HepG2 (cell line): ENCODE data around the gene SLC5A6. TPM values are rescaled to one million over a fixed set of nuclear protein-coding genes. Genes with fewer than 3 reads are reported as not detected.
A peak's percentile ranks its signal among the peaks of the same experiment; 100 is the strongest.

Source experiments
- EHMT2 ChIP-seq: fragments of 200-600 bp; sonication (generic); IDR thresholded peaks from 2 replicates; pipeline ENCODE4 v1.7.0; 2017; ENCODE audit warnings: antibody characterized with exemption, low read depth, low read length, borderline replicate concordance
- GFI1 ChIP-seq: sonication (generic); formaldehyde crosslinking; IDR thresholded peaks from 2 replicates; pipeline ENCODE4 v1.5.0; 2020; ENCODE audit warnings: missing genetic modification reagents, mild to moderate bottlenecking, borderline replicate concordance
- HCFC1 ChIP-seq: fragments of 150-350 bp; IDR thresholded peaks from 2 replicates; pipeline ENCODE4 v1.6.1; 2014; ENCODE audit warnings: low read depth, low read length
- MEIS2 ChIP-seq: sonication (generic); formaldehyde crosslinking; IDR thresholded peaks from 2 replicates; pipeline ENCODE4 v1.9.0; 2021; ENCODE audit warnings: mild to moderate bottlenecking, missing genetic modification reagents
- MXI1 ChIP-seq: IDR thresholded peaks from 3 replicates; pipeline ENCODE4 v1.6.1; 2012; ENCODE audit warnings: low read depth, low read length, inconsistent platforms, borderline replicate concordance
- NCOA1 ChIP-seq: sonication (generic); formaldehyde crosslinking; IDR thresholded peaks from 2 replicates; pipeline ENCODE4 v1.9.0; 2021; ENCODE audit warnings: missing genetic modification reagents
- NFKB2 ChIP-seq: sonication (generic); formaldehyde crosslinking; IDR thresholded peaks from 2 replicates; pipeline ENCODE4 v1.4.0; 2020; ENCODE audit warnings: missing genetic modification reagents, borderline replicate concordance
- NFYC ChIP-seq: IDR thresholded peaks from 2 replicates; pipeline ENCODE4 v1.6.1; 2016; ENCODE audit warnings: missing genetic modification reagents, missing compliant biosample characterization
- RFX3 ChIP-seq: IDR thresholded peaks from 2 replicates; pipeline ENCODE4 v1.6.1; 2016; ENCODE audit warnings: missing biosample characterization, missing genetic modification reagents
- SIX4 ChIP-seq: sonication (generic); formaldehyde crosslinking; IDR thresholded peaks from 2 replicates; pipeline ENCODE4 v1.4.0; 2020; ENCODE audit warnings: missing genetic modification reagents
- ZEB1 ChIP-seq: IDR thresholded peaks from 2 replicates; pipeline ENCODE4 v1.6.1; 2012; ENCODE audit warnings: mild to moderate bottlenecking, low read depth, inconsistent platforms; ENCODE audit not compliant: insufficient replicate concordance
- ZNF224 ChIP-seq: sonication (generic); formaldehyde crosslinking; IDR thresholded peaks from 2 replicates; pipeline ENCODE4 v1.5.0; 2020; ENCODE audit warnings: mild to moderate bottlenecking, missing genetic modification reagents
- ZNF234 ChIP-seq: sonication (generic); formaldehyde crosslinking; conservative IDR thresholded peaks from 2 replicates; pipeline ENCODE4 v1.5.1; 2020; ENCODE audit warnings: mild to moderate bottlenecking, missing genetic modification reagents
- ZNF430 ChIP-seq: sonication (generic); formaldehyde crosslinking; IDR thresholded peaks from 2 replicates; pipeline ENCODE4 v1.9.0; 2021; ENCODE audit warnings: mild to moderate bottlenecking, missing genetic modification reagents
- ZNF577 ChIP-seq: sonication (generic); formaldehyde crosslinking; IDR thresholded peaks from 2 replicates; pipeline ENCODE4 v1.4.0; 2020; ENCODE audit warnings: mild to moderate bottlenecking, low read depth, missing genetic modification reagents, borderline replicate concordance
- ZNF713 ChIP-seq: sonication (generic); formaldehyde crosslinking; IDR thresholded peaks from 2 replicates; pipeline ENCODE4 v1.4.0; 2020; ENCODE audit warnings: mild to moderate bottlenecking, missing genetic modification reagents
- ZNF781 ChIP-seq: sonication (generic); formaldehyde crosslinking; IDR thresholded peaks from 2 replicates; pipeline ENCODE4 v1.5.1; 2020; ENCODE audit warnings: borderline replicate concordance, mild to moderate bottlenecking, missing genetic modification reagents; ENCODE audit errors: not compliant biosample characterization
- polyA plus RNA-seq, 8 experiments: library from polyadenylated mRNA; depleted of rRNA in 3 of 8; stranded (reverse) in 7 of 8; unstranded in 1 of 8; fragments of >200 nt; fragmentation: Illumina TruSeq in 4 of 8; extraction: Trizol in 4 of 8; gene quantifications; 2 replicates each; pipeline versions ENCODE4 v1.2.1 to v1.2.3, GENCODE V29; 2011 to 2016; ENCODE audit warnings: low read depth in 4 of 8, missing spikeins in 1 of 8, mixed read lengths in 1 of 8; ENCODE audit not compliant: insufficient read depth in 1 of 8
- total RNA-seq, 5 experiments: library from RNA; depleted of rRNA; stranded (reverse); fragments of >200 nt; fragmentation: Illumina TruSeq; extraction: Trizol; gene quantifications; 2 replicates each; pipeline ENCODE4 v1.2.3, GENCODE V29; 2016; ENCODE audit warnings: low read depth in 1 of 5
- TF ChIP-seq, protein P1 (sequence below): sonication (generic); formaldehyde crosslinking; IDR thresholded peaks from 2 replicates; pipeline ENCODE4 v1.8.1; 2023; ENCODE audit warnings: missing genetic modification reagents, inconsistent platforms, borderline replicate concordance
- TF ChIP-seq, protein P2 (sequence below): sonication (generic); formaldehyde crosslinking; IDR thresholded peaks from 2 replicates; pipeline ENCODE4 v1.4.0; 2020; ENCODE audit warnings: missing genetic modification reagents
- TF ChIP-seq, protein P3 (sequence below): fragments of 450-650 bp; IDR thresholded peaks from 2 replicates; pipeline ENCODE4 v1.6.1; 2017
- TF ChIP-seq, protein P4 (sequence below): sonication (generic); formaldehyde crosslinking; IDR thresholded peaks from 2 replicates; pipeline ENCODE4 v1.4.0; 2020; ENCODE audit warnings: missing genetic modification reagents
- TF ChIP-seq, protein P5 (sequence below): IDR thresholded peaks from 2 replicates; pipeline ENCODE4 v1.6.1; 2016; ENCODE audit warnings: missing genetic modification reagents, missing compliant biosample characterization
- TF ChIP-seq, protein P6 (sequence below): sonication (generic); formaldehyde crosslinking; IDR thresholded peaks from 2 replicates; pipeline ENCODE4 v1.5.1; 2020; ENCODE audit warnings: missing genetic modification reagents, mild to moderate bottlenecking, borderline replicate concordance

Gene SLC5A6
- total and polyA plus RNA-seq, 2 of the 13 experiments (the other 11 are each of a cell fraction or from before 2014, with no cell fraction given): 135 to 417 TPM

DNA sequence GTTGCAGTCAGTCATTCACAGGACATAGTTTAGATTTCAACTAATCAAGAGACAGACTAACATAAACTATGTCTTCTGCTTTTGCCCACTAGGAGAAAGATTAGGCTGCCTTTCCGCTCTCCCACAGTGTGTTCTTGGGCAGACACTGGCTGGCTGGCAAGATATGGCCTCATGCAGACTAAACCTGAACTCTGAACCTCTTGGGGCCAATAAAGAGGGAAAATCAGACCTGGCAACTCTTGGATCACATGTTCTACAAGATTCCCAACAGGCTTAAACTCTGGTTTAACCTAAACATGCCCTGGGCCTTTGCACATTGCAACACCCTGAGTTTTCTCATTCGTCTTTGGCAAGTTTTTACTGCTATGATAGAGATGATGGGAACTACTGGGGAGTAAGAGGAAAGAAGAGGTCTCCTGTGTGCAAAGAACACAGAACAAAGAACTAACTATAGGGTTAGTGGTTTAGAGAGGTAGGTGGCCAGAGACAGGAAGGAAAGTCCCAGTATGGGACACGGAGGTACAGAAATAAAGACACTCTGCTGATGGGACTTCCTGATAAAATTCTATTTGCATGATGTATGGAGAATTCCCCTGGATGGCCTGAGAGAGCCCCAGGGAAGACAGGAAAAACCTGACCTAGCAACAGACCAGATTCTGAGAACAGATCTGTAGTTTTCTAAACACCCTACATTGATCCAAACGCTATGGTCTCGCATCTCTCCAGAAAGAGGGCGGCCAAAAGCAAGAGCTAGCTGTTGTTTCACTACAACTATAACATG, 2.3 kb downstream of the SLC5A6 start (continued):
- no peak for TF ChIP-seq HCFC1
- TF ChIP-seq, protein P1, sequence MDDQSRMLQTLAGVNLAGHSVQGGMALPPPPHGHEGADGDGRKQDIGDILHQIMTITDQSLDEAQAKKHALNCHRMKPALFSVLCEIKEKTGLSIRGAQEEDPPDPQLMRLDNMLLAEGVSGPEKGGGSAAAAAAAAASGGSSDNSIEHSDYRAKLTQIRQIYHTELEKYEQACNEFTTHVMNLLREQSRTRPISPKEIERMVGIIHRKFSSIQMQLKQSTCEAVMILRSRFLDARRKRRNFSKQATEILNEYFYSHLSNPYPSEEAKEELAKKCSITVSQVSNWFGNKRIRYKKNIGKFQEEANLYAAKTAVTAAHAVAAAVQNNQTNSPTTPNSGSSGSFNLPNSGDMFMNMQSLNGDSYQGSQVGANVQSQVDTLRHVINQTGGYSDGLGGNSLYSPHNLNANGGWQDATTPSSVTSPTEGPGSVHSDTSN (CRISPR knock-in tag): no peak
- TF ChIP-seq, protein P2, sequence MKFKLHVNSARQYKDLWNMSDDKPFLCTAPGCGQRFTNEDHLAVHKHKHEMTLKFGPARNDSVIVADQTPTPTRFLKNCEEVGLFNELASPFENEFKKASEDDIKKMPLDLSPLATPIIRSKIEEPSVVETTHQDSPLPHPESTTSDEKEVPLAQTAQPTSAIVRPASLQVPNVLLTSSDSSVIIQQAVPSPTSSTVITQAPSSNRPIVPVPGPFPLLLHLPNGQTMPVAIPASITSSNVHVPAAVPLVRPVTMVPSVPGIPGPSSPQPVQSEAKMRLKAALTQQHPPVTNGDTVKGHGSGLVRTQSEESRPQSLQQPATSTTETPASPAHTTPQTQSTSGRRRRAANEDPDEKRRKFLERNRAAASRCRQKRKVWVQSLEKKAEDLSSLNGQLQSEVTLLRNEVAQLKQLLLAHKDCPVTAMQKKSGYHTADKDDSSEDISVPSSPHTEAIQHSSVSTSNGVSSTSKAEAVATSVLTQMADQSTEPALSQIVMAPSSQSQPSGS (CRISPR knock-in tag): no peak
- TF ChIP-seq, protein P3, sequence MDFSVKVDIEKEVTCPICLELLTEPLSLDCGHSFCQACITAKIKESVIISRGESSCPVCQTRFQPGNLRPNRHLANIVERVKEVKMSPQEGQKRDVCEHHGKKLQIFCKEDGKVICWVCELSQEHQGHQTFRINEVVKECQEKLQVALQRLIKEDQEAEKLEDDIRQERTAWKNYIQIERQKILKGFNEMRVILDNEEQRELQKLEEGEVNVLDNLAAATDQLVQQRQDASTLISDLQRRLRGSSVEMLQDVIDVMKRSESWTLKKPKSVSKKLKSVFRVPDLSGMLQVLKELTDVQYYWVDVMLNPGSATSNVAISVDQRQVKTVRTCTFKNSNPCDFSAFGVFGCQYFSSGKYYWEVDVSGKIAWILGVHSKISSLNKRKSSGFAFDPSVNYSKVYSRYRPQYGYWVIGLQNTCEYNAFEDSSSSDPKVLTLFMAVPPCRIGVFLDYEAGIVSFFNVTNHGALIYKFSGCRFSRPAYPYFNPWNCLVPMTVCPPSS: no peak
- peak; percentile 57 for TF ChIP-seq ZNF781 (CRISPR knock-in tag)
- TF ChIP-seq NFYC (CRISPR knock-in tag): no peak
- TF ChIP-seq ZNF430 (CRISPR knock-in tag): no peak
- TF ChIP-seq, protein P4, sequence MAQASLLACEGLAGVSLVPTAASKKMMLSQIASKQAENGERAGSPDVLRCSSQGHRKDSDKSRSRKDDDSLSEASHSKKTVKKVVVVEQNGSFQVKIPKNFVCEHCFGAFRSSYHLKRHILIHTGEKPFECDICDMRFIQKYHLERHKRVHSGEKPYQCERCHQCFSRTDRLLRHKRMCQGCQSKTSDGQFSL (CRISPR knock-in tag): no peak
- TF ChIP-seq RFX3: no peak
- TF ChIP-seq SIX4 (CRISPR knock-in tag): no peak
- TF ChIP-seq ZNF713: no peak
- TF ChIP-seq, protein P5, sequence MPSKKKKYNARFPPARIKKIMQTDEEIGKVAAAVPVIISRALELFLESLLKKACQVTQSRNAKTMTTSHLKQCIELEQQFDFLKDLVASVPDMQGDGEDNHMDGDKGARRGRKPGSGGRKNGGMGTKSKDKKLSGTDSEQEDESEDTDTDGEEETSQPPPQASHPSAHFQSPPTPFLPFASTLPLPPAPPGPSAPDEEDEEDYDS (CRISPR knock-in tag): no peak
- no peak for TF ChIP-seq ZNF224 (CRISPR knock-in tag)
- TF ChIP-seq ZNF234 (CRISPR knock-in tag): no peak
- no peak for TF ChIP-seq NFKB2 (CRISPR knock-in tag)
- 0 out of 2 replicates have a peak, but pooled peaks have one; percentile 34 for TF ChIP-seq NCOA1 (CRISPR knock-in tag)
- TF ChIP-seq EHMT2: no peak
- no peak for TF ChIP-seq ZNF577
- TF ChIP-seq GFI1: peak; percentile 83
- TF ChIP-seq ZEB1: no peak
- no peak for TF ChIP-seq MXI1
- TF ChIP-seq, protein P6, sequence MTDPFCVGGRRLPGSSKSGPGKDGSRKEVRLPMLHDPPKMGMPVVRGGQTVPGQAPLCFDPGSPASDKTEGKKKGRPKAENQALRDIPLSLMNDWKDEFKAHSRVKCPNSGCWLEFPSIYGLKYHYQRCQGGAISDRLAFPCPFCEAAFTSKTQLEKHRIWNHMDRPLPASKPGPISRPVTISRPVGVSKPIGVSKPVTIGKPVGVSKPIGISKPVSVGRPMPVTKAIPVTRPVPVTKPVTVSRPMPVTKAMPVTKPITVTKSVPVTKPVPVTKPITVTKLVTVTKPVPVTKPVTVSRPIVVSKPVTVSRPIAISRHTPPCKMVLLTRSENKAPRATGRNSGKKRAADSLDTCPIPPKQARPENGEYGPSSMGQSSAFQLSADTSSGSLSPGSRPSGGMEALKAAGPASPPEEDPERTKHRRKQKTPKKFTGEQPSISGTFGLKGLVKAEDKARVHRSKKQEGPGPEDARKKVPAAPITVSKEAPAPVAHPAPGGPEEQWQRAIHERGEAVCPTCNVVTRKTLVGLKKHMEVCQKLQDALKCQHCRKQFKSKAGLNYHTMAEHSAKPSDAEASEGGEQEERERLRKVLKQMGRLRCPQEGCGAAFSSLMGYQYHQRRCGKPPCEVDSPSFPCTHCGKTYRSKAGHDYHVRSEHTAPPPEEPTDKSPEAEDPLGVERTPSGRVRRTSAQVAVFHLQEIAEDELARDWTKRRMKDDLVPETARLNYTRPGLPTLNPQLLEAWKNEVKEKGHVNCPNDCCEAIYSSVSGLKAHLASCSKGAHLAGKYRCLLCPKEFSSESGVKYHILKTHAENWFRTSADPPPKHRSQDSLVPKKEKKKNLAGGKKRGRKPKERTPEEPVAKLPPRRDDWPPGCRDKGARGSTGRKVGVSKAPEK (CRISPR knock-in tag): no peak
- TF ChIP-seq MEIS2 (CRISPR knock-in tag): no peak
